H9 (cell line): ENCODE measurements around the gene WFDC10A. TPM values are rescaled to one million over a fixed set of nuclear protein-coding genes. Genes with fewer than 3 reads are reported as not detected.
A peak's percentile ranks its signal among the peaks of the same experiment; 100 is the strongest.
"Not testable (repeated sequence)": the region's sequence is repeated elsewhere in the genome, so short reads cannot be mapped to it uniquely, and the experiment has no call there.

ENCODE experiments used
- DNase-seq: peaks from one replicate; pipeline ENCODE4 v3.0.0-alpha.2; 2017
- H2AFZ ChIP-seq: one replicate; pipeline ENCODE4 v1.6.1; 2013; ENCODE audit warnings: mild to moderate bottlenecking, low read length, control low read depth, moderate library complexity
- H2AK5ac ChIP-seq: 2 replicates; pipeline ENCODE4 v1.6.1; 2013; ENCODE audit warnings: low read length, control low read depth, mixed read lengths; ENCODE audit not compliant: insufficient read length
- H2BK120ac ChIP-seq: one replicate; pipeline ENCODE4 v1.6.1; 2013; ENCODE audit warnings: low read depth, mild to moderate bottlenecking, low read length, control low read depth, inconsistent platforms; ENCODE audit not compliant: poor library complexity, severe bottlenecking
- H2BK12ac ChIP-seq: 2 replicates; pipeline ENCODE4 v1.6.1; 2013; ENCODE audit warnings: low read length, control low read depth, mixed read lengths, low read depth; ENCODE audit not compliant: insufficient read length
- H2BK15ac ChIP-seq: 2 replicates; pipeline ENCODE4 v1.6.1; 2013; ENCODE audit warnings: low read depth, low read length, control low read depth
- H2BK20ac ChIP-seq: one replicate; pipeline ENCODE4 v1.6.1; 2013; ENCODE audit warnings: low read depth, mild to moderate bottlenecking, low read length, control low read depth, inconsistent platforms; ENCODE audit not compliant: poor library complexity, severe bottlenecking
- H2BK5ac ChIP-seq: 2 replicates; pipeline ENCODE4 v1.6.1; 2013; ENCODE audit warnings: low read length, control low read depth, mixed read lengths; ENCODE audit not compliant: insufficient read length
- H3K14ac ChIP-seq: 2 replicates; pipeline ENCODE4 v1.6.1; 2013; ENCODE audit warnings: low read length, control low read depth; ENCODE audit not compliant: insufficient read depth
- H3K18ac ChIP-seq: 2 replicates; pipeline ENCODE4 v1.6.1; 2013; ENCODE audit warnings: low read depth, mild to moderate bottlenecking, mixed read lengths, low read length, control low read depth; ENCODE audit not compliant: insufficient read length
- H3K23ac ChIP-seq: 2 replicates; pipeline ENCODE4 v1.6.1; 2013; ENCODE audit warnings: low read length, control low read depth, mixed read lengths, low read depth; ENCODE audit not compliant: insufficient read length
- H3K23me2 ChIP-seq: 2 replicates; pipeline ENCODE4 v1.6.1; 2013; ENCODE audit warnings: low read depth, mild to moderate bottlenecking, mixed read lengths, low read length, control low read depth; ENCODE audit not compliant: insufficient read length, poor library complexity, severe bottlenecking
- H3K27ac ChIP-seq: 2 replicates; pipeline ENCODE4 v1.5.1; 2013; ENCODE audit warnings: low read length, control low read depth, mixed read lengths, low read depth; ENCODE audit not compliant: insufficient read length
- H3K27me3 ChIP-seq: 2 replicates; pipeline ENCODE4 v1.6.1; 2013; ENCODE audit warnings: low read length, control low read depth, inconsistent platforms; ENCODE audit not compliant: insufficient read depth
- H3K4ac ChIP-seq: 2 replicates; pipeline ENCODE4 v1.6.1; 2013; ENCODE audit warnings: low read depth, mild to moderate bottlenecking, control low read depth, inconsistent platforms, low read length, moderate library complexity
- H3K4me1 ChIP-seq: 2 replicates; pipeline ENCODE4 v1.6.1; 2013; ENCODE audit warnings: low read length, control low read depth, inconsistent platforms; ENCODE audit not compliant: insufficient read depth
- H3K4me2 ChIP-seq: 2 replicates; pipeline ENCODE4 v1.6.1; 2013; ENCODE audit warnings: low read length, control low read depth, mixed read lengths; ENCODE audit not compliant: insufficient read length, insufficient read depth
- H3K56ac ChIP-seq: 2 replicates; pipeline ENCODE4 v1.6.1; 2013; ENCODE audit warnings: low read depth, mild to moderate bottlenecking, mixed read lengths, low read length, control low read depth; ENCODE audit not compliant: insufficient read length
- H3K79me1 ChIP-seq: 2 replicates; pipeline ENCODE4 v1.6.1; 2013; ENCODE audit warnings: low read depth, mild to moderate bottlenecking, moderate library complexity, low read length, control low read depth, inconsistent platforms; ENCODE audit not compliant: insufficient read depth, poor library complexity, severe bottlenecking
- H3K79me2 ChIP-seq: 2 replicates; pipeline ENCODE4 v1.6.1; 2013; ENCODE audit warnings: low read length, control low read depth, inconsistent platforms; ENCODE audit not compliant: insufficient read depth
- H3K9ac ChIP-seq: 2 replicates; pipeline ENCODE4 v1.6.1; 2013; ENCODE audit warnings: low read length, control low read depth, mixed read lengths; ENCODE audit not compliant: insufficient read length; ENCODE audit errors: extremely low read depth
- H3K9me3 ChIP-seq: one replicate; pipeline ENCODE4 v1.6.1; 2013; ENCODE audit warnings: low read depth, low read length, inconsistent platforms; ENCODE audit not compliant: control insufficient read depth
- H3T11ph ChIP-seq: one replicate; pipeline ENCODE4 v1.6.1; 2013; ENCODE audit warnings: mild to moderate bottlenecking, low read length, control low read depth, inconsistent platforms
- H4K20me1 ChIP-seq: one replicate; pipeline ENCODE4 v1.6.1; 2013; ENCODE audit not compliant: control insufficient read depth, insufficient read length, insufficient read depth
- H4K5ac ChIP-seq: 2 replicates; pipeline ENCODE4 v1.6.1; 2013; ENCODE audit warnings: low read depth, mild to moderate bottlenecking, mixed read lengths, low read length, control low read depth; ENCODE audit not compliant: insufficient read length
- H4K8ac ChIP-seq: replicated peaks from 2 replicates; pipeline ENCODE4 v1.6.1; 2013; ENCODE audit warnings: low read length, control low read depth, mixed read lengths, low read depth; ENCODE audit not compliant: insufficient read length
- H4K91ac ChIP-seq: 2 replicates; pipeline ENCODE4 v1.6.1; 2013; ENCODE audit warnings: low read depth, mild to moderate bottlenecking, moderate library complexity, mixed read lengths, low read length, control low read depth; ENCODE audit not compliant: insufficient read length
- H3K27ac Mint-ChIP-seq, 3 experiments: 2 replicates in 2 of 3; 3 replicates in 1 of 3; pipeline ENCODE4 v1.8.0; 2020 to 2021; ENCODE audit warnings: mixed read lengths in 3 of 3, mild to moderate bottlenecking in 1 of 3, moderate library complexity in 1 of 3
- H3K27me3 Mint-ChIP-seq: 2 replicates; pipeline ENCODE4 v1.8.0; 2021; ENCODE audit warnings: low read depth, mild to moderate bottlenecking, moderate library complexity, mixed read lengths
- H3K36me3 Mint-ChIP-seq, 3 experiments: 2 replicates in 2 of 3; 3 replicates in 1 of 3; pipeline ENCODE4 v1.8.0; 2020 to 2021; ENCODE audit warnings: low read depth in 3 of 3, mixed read lengths in 3 of 3; ENCODE audit not compliant: insufficient read depth in 1 of 3
- H3K4me1 Mint-ChIP-seq, 2 experiments: 2 replicates each; pipeline ENCODE4 v1.8.0; 2020; ENCODE audit warnings: mixed read lengths in 2 of 2
- H3K4me3 Mint-ChIP-seq, 2 experiments: 2 replicates in 1 of 2; 3 replicates in 1 of 2; pipeline ENCODE4 v1.8.0; 2020 to 2021; ENCODE audit warnings: mild to moderate bottlenecking in 2 of 2, mixed read lengths in 2 of 2, moderate library complexity in 1 of 2
- H3K9me3 Mint-ChIP-seq, 2 experiments: 2 replicates in 1 of 2; 3 replicates in 1 of 2; pipeline ENCODE4 v1.8.0; 2020; ENCODE audit warnings: mild to moderate bottlenecking in 2 of 2, mixed read lengths in 2 of 2, moderate library complexity in 1 of 2
- WGBS: extraction: QIAGEN DNeasy Blood & Tissue Kit; methylation state at CpG from one replicate; pipeline ENCODE4 v1.1.7; 2013; ENCODE audit warnings: missing lambda C conversion rate, low lambda C conversion rate, mixed read lengths; ENCODE audit not compliant: insufficient read length; ENCODE audit errors: extremely low coverage; 5-methylcytosine and 5-hydroxymethylcytosine counted together
- total RNA-seq: library from RNA; stranded (reverse); gene quantifications from 2 replicates; pipeline ENCODE4 v1.2.1, GENCODE V29; 2021
- TF ChIP-seq, protein P1 (sequence below): fragments of 200-600 bp; sonication (generic); conservative IDR thresholded peaks from 3 replicates; pipeline ENCODE4 v1.8.0; 2021; ENCODE audit warnings: antibody characterized with exemption, mild to moderate bottlenecking

WFDC10A gene
- total RNA-seq, 1 experiment from 2014 or later: not detected

DNA sequence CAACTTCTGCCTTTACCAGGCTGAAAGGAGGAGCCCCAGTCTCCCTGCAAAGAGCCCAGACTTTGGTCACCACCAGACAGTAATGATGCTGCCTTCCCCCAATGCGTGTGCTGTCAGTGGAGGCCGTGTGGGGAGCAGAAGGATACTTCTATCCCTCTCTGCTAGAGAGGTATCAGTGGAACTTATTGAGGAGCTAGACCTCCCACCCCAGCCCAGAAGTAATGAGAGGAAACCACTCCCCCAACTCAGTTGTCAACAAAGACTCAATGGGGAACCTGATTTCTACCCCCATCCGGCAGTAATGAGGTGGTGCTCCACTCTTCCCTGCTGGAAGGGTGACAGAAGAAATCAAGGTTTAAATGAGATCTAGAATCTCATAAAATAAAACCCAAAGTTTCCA lies 46.0 kb upstream of the WFDC10A start:
- Histone ChIP-seq H2BK20ac (peak overlapping the region; percentile 85), H3K27me3 (no peaks in the 10 kb centered on the region), H2BK5ac (no peak overlapping the region), H2AFZ (peak overlapping the region; percentile 77), H4K91ac (no peak overlapping the region), H3K56ac (no peak overlapping the region), H3K23ac (no peak overlapping the region), H3K27ac (no peak overlapping the region), H4K20me1 (no peaks in the 10 kb centered on the region), H3K4ac (no peak overlapping the region), H3K4me2 (peak overlapping the region; percentile 25), H3T11ph (no peak overlapping the region), H3K79me2 (no peaks in the 10 kb centered on the region), H4K8ac (peak overlapping the region; percentile 28), H2BK12ac (no peak overlapping the region), H3K23me2 (no peaks in the 10 kb centered on the region), H3K4me1 (peaks cover 5% of the 10 kb centered on the region; the same call in 1 of the 2 replicates), H2BK15ac (no peak overlapping the region), H4K5ac (no peak overlapping the region), H3K79me1 (no peaks in the 10 kb centered on the region), H3K18ac (no peak overlapping the region), H3K9ac (no peak overlapping the region), H3K9me3 (no peaks in the 10 kb centered on the region), H2BK120ac (no peak overlapping the region), H2AK5ac (no peak overlapping the region), H3K14ac (peak overlapping the region; percentile 24)
- Mint-ChIP-seq H3K27me3 (peaks cover 2% of the 10 kb centered on the region; the same call in 1 of the 2 replicates), H3K4me3 (peak overlapping the region in 1 of 2 experiments; percentile 64; a peak in 3 of 5 replicates), H3K4me1 (peaks cover 17 to 22% of the 10 kb centered on the region in 2 experiments), H3K36me3 (no peaks in the 10 kb centered on the region; a peak in 1 of 7 replicates), H3K9me3 (peaks cover 0 to 4% of the 10 kb centered on the region in 2 experiments; a peak in 1 of 5 replicates), H3K27ac (peak overlapping the region; percentile 20 to 75 (median 70))
- DNase-seq: peak; percentile 36
- WGBS: no CpG with 5 or more reads among the region's 3 CpGs
- TF ChIP-seq, protein P1, sequence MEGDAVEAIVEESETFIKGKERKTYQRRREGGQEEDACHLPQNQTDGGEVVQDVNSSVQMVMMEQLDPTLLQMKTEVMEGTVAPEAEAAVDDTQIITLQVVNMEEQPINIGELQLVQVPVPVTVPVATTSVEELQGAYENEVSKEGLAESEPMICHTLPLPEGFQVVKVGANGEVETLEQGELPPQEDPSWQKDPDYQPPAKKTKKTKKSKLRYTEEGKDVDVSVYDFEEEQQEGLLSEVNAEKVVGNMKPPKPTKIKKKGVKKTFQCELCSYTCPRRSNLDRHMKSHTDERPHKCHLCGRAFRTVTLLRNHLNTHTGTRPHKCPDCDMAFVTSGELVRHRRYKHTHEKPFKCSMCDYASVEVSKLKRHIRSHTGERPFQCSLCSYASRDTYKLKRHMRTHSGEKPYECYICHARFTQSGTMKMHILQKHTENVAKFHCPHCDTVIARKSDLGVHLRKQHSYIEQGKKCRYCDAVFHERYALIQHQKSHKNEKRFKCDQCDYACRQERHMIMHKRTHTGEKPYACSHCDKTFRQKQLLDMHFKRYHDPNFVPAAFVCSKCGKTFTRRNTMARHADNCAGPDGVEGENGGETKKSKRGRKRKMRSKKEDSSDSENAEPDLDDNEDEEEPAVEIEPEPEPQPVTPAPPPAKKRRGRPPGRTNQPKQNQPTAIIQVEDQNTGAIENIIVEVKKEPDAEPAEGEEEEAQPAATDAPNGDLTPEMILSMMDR: no peak; the same call in 2 of the 3 replicates

DNA sequence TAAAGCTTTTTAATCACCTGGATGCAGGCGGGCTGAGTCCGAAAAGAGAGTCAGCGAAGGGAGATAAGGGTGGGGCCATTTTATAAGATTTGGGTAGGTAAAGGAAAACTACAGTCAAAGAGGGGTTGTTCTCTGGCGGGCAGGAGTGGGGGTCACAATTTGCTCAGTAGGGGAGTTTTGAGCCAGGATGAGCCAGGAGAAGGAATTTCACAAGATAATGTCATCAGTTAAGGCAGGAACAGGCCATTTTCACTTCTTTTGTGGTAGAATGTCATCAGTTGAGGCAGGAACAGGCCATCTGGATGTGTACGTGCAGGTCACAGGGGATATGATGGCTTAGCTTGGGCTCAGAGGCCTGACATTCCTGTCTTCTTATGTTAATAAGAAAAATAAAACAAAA lies 45.2 kb upstream of the WFDC10A start:
- H3T11ph ChIP-seq, H3K4me1 ChIP-seq, H2BK120ac ChIP-seq, H3K9me3 ChIP-seq, H2BK20ac ChIP-seq, H3K18ac ChIP-seq, H2AK5ac ChIP-seq, H2AFZ ChIP-seq, H2BK12ac ChIP-seq, H3K79me2 ChIP-seq, H3K9me3 Mint-ChIP-seq, H3K27me3 Mint-ChIP-seq, H3K23me2 ChIP-seq, H3K14ac ChIP-seq, H3K27me3 ChIP-seq, DNase-seq, H3K56ac ChIP-seq, H3K4ac ChIP-seq, H3K27ac Mint-ChIP-seq, H4K91ac ChIP-seq, H2BK5ac ChIP-seq, H4K5ac ChIP-seq, H2BK15ac ChIP-seq, H3K4me3 Mint-ChIP-seq, H4K20me1 ChIP-seq, H3K23ac ChIP-seq, H3K36me3 Mint-ChIP-seq, H3K9ac ChIP-seq, H3K4me2 ChIP-seq, H4K8ac ChIP-seq, H3K27ac ChIP-seq, H3K79me1 ChIP-seq: not testable (repeated sequence)
- WGBS: no CpG with 5 or more reads among the region's 5 CpGs
- H3K4me1 Mint-ChIP-seq: peaks cover 11 to 17% of the 10 kb centered on the region in 2 experiments
